Measurements from ENCODE around the gene FGF21.
A peak's percentile ranks its signal among the peaks of the same experiment; 100 is the strongest.
"Not testable (repeated sequence)": the region's sequence is repeated elsewhere in the genome, so short reads cannot be mapped to it uniquely, and the experiment has no call there.

FGF21 gene

GRCh38 chr19:48787331-48787730, 32.0 kb downstream of the FGF21 start:
- not testable (repeated sequence) for DNase-seq (ENCODE audit: low read depth)

- no peak for DNase-seq (ENCODE audit: low read depth)
Measured at GRCh38 chr19:48793271-48793670, 37.9 kb downstream of the FGF21 start.

- no peak for DNase-seq (ENCODE audit: low read depth)
Measured at GRCh38 chr19:48794291-48794690, 39.0 kb downstream of the FGF21 start.

GRCh38 chr19:48795055-48795684, 39.8 kb downstream of the FGF21 start:
- DNase-seq (ENCODE audit: low read depth), result peak; percentile 93

- DNase-seq (ENCODE audit: low read depth), result peak; percentile 29
Measured at GRCh38 chr19:48795685-48796070, 40.4 kb downstream of the FGF21 start.

- DNase-seq (ENCODE audit: low read depth), result no peak
Measured at GRCh38 chr19:48796298-48797083, 41.2 kb downstream of the FGF21 start.

GRCh38 chr19:48797103-48797502, 41.8 kb downstream of the FGF21 start:
- no peak for DNase-seq (ENCODE audit: low read depth)

- DNase-seq (ENCODE audit: low read depth), result peak; percentile 13
Measured at GRCh38 chr19:48798937-48799336, 43.6 kb downstream of the FGF21 start.

GRCh38 chr19:48799358-48800300, 44.3 kb downstream of the FGF21 start:
- DNase-seq (ENCODE audit: low read depth), result no peak

GRCh38 chr19:48802623-48803022, 47.3 kb downstream of the FGF21 start:
- no peak for DNase-seq (ENCODE audit: low read depth)

- no peak for DNase-seq (ENCODE audit: low read depth)
Measured at GRCh38 chr19:48804496-48804895, 49.2 kb downstream of the FGF21 start.

- no peak for DNase-seq (ENCODE audit: low read depth)
Measured at GRCh38 chr19:48805452-48805851, 50.1 kb downstream of the FGF21 start.

- DNase-seq (ENCODE audit: low read depth), result peak; percentile 64
Measured at GRCh38 chr19:48806518-48806817, 51.1 kb downstream of the FGF21 start.

GRCh38 chr19:48806818-48807589, 51.7 kb downstream of the FGF21 start:
- no peak for DNase-seq (ENCODE audit: low read depth)

GRCh38 chr19:48807590-48808308, 52.4 kb downstream of the FGF21 start:
- DNase-seq (ENCODE audit: low read depth), result peak; percentile 13

Measured in ELR (cell line).